Fibroblast of the aortic adventitia (primary cell): ENCODE results near the gene JAK1. TPM values are rescaled to one million over a fixed set of nuclear protein-coding genes. Genes with fewer than 3 reads are reported as not detected.

Experiments used
- DNase-seq: peaks from one replicate; pipeline ENCODE4 v3.0.0-alpha.2; 2010; ENCODE audit warnings: low read depth
- H3K4me3 ChIP-seq: 2 replicates; pipeline ENCODE4 v1.5.1; 2011; ENCODE audit warnings: low read depth, mild to moderate bottlenecking, control low read depth, low read length, moderate library complexity
- total RNA-seq: library from RNA; depleted of rRNA; stranded (reverse); fragments of >200 nt; gene quantifications from 2 replicates; pipeline ENCODE4 v1.2.3, GENCODE V29; 2012; ENCODE audit warnings: low replicate concordance
- TF ChIP-seq, protein P1 (sequence below): IDR thresholded peaks from 2 replicates; pipeline ENCODE4 v1.5.1; 2011; ENCODE audit warnings: mild to moderate bottlenecking, low read length, control low read depth, inconsistent platforms; ENCODE audit not compliant: insufficient read depth

The JAK1 gene
- total RNA-seq, 1 donor: 159 TPM

DNA sequence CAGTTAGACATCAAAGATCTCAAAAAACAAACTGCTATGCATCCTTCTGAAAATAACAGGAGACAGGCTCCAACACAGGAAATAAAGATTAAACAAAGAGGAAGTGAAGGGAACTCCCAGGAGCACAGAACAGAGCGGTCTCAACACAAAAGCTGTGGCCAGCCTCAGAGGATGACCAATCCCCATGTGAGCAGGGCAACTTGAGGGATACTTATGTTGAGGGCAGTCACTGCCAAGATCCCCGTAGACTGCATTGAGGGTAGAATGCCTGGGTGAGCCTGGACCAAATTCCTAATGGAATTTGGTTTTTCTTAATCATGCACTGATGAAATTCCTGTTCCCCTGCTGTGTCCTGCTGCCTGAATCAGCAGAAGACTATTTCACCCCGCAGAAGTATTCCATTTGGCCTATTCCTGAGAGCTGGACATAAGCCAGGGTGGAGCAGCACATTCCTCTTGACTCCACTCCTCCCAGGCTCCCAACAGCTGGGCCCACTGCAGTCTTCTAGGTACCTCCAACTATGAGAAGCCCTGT, 49.0 kb downstream of the JAK1 start:
- TF ChIP-seq, protein P1, sequence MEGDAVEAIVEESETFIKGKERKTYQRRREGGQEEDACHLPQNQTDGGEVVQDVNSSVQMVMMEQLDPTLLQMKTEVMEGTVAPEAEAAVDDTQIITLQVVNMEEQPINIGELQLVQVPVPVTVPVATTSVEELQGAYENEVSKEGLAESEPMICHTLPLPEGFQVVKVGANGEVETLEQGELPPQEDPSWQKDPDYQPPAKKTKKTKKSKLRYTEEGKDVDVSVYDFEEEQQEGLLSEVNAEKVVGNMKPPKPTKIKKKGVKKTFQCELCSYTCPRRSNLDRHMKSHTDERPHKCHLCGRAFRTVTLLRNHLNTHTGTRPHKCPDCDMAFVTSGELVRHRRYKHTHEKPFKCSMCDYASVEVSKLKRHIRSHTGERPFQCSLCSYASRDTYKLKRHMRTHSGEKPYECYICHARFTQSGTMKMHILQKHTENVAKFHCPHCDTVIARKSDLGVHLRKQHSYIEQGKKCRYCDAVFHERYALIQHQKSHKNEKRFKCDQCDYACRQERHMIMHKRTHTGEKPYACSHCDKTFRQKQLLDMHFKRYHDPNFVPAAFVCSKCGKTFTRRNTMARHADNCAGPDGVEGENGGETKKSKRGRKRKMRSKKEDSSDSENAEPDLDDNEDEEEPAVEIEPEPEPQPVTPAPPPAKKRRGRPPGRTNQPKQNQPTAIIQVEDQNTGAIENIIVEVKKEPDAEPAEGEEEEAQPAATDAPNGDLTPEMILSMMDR: no peak
- DNase-seq: peak; percentile 100
- H3K4me3 ChIP-seq: no peak overlapping the region

DNA sequence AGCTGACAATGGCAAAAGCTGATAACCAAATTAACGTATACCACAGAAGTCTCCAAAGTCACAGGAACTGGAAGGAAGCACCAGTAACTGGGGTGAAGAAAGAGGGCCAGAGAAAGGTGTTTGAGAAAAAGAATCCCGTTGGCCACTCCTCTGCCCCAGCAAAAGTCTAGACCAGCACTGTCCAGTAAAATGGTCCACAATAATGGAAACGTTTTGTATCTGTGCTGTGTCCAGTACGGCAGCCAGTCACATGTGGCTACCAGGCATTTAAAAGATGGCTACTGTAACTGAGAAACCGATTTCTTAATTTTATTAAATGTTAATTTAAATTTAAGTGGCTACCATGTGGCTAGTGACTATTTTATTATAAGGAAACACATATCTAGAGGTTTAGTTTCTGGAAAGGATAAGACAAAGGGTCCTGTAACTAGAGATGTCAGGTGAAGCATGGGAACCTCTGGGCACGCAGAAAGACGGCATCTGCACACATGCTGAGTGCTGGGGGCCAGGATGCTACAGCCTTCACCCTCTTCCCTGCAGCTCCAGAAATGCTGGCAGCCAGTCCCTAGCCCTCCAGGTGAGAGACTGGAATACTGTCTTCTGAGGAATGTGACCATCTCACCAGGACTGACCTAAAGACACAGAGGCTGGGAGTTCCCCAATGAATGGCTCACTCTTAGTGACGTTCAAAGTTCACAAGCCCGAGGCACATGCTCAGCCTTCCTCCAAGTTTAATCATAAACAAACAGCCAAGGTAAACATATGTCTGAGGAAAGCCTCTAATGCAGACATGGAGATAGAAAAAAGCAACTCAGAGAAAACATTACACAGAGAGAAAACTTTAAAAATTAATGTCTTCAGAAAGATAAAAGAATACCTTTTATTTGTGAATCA, 50.7 kb downstream of the JAK1 start:
- peak; percentile 74 for DNase-seq
- TF ChIP-seq, protein P1: no peak
- H3K4me3 ChIP-seq: no peak overlapping the region

DNA sequence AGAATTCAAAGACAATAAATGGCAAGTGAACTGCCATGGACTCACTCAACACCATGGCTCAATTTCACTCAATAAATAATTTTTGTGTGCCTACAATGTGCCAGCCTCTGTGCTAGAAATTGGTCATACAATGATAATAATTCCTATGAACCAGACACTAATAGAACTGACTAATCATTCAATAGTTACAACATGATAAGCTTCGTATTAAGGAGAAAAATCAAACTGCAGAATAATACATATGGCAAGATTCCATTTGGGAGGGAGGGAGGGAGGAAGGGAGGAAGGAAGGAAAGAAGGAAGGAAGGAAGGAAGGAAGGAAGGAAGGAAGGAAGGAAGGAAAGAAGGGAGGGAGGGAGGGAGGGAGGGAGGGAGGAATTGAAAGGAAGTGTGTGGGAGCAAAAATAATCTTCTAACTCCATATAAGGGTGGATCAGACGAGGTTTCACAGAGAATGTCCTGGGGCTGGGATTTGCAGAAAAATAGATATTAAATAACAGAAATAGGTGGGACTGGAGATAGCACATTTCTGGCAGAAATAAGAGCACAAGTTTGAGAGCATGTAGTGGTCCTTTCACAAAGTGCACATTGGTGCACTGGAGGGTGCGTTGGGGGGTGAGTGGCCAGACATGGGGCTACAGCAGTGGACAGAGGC, 52.9 kb downstream of the JAK1 start:
- H3K4me3 ChIP-seq: no peak overlapping the region
- DNase-seq: no peak
- TF ChIP-seq, protein P1: no peak

DNA sequence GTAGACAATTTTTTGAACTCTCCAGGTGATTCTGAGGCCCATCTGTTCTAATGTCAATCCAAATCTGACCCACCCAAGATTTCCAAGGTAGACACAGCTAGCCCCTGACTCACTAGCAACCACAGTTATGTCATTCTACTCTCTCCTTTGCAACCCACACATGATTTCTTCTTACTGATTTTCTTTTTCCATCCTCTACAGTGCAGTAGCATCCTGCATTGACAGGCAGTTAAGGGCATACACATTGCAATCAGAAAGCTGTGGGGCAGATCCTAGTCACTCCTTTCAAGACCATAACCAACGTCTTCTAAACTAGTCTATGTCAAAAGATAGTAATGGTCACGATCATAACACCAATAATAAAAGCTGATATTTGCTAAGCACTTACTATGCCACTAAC, 54.2 kb downstream of the JAK1 start:
- H3K4me3 ChIP-seq: no peak overlapping the region
- TF ChIP-seq, protein P1: no peak
- DNase-seq: no peak

DNA sequence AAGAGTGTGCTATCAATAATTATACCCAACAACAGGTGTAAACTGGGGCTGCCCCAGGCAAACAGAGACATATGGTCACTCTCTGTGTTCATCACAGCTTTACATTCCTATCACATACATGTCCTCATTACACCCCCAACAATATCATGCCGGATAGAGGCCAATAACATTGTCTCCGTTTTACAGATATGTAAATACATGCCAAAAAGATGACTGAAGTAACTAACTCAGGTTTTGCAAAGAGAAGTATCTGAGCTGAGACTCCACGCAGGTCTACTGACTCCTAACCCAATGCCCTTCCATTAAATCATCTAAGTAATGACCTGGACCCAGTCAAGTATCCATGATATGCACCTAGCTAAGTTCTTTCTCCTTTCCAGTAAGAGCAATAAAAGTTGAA, 55.0 kb downstream of the JAK1 start:
- DNase-seq: no peak
- H3K4me3 ChIP-seq: no peak overlapping the region
- TF ChIP-seq, protein P1: no peak

- TF ChIP-seq, protein P1: no peak
- no peak overlapping the region for H3K4me3 ChIP-seq
- DNase-seq: no peak
Measured at GRCh38 chr1:64909031-64909430, 57.3 kb downstream of the JAK1 start.
